Omental fat pad (tissue), 4 donors: ENCODE results near the gene FMN1. TPM values are rescaled to one million over a fixed set of nuclear protein-coding genes. Genes with fewer than 3 reads are reported as not detected.

Source experiments
- ATAC-seq: fragments of 150-250 bp; one replicate; pipeline ENCODE4 v1.9.1; 2016; ENCODE audit warnings: mild to moderate bottlenecking, moderate library complexity; ENCODE audit not compliant: low FRiP score
- DNase-seq: peaks from one replicate; pipeline ENCODE4 v3.0.0-alpha.2; 2019; ENCODE audit warnings: low spot score
- total RNA-seq, 4 donors: library from RNA; depleted of rRNA; stranded (reverse); fragments of >200 nt; gene quantifications; one replicate each; pipeline ENCODE4 v1.1.0, GENCODE V29; 2016
- TF ChIP-seq, protein P1 (sequence below), 3 donors: fragments of 450-650 bp; IDR thresholded peaks; one replicate each; pipeline ENCODE4 v1.5.1; 2016 to 2017; ENCODE audit warnings: antibody characterized with exemption in 3 of 3, mild to moderate bottlenecking in 3 of 3, moderate library complexity in 2 of 3

The FMN1 gene
- total RNA-seq, 4 donors from 2014 or later, result 19.9 to 35.5 (median 28.5) TPM

DNA sequence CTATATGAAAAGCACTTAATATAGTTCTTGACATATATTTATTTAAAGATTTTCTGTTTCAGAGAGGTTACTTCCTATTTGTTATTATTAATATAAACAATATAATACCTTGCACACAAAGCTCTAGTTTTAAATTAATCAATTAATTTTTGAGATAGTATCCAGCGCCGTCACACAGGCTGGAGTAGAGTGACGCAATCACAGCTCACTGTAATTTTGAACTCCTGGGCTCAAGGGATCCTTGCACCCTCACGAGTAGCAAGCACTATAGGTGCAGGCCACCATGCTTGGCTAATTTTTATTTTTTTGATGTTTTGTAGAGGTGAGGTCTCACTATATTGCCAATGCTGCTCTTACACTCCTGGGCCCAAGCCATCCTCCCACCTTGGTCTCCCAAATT, 267.4 kb downstream of the FMN1 start:
- no peak for DNase-seq
- ATAC-seq, result no peak

DNA sequence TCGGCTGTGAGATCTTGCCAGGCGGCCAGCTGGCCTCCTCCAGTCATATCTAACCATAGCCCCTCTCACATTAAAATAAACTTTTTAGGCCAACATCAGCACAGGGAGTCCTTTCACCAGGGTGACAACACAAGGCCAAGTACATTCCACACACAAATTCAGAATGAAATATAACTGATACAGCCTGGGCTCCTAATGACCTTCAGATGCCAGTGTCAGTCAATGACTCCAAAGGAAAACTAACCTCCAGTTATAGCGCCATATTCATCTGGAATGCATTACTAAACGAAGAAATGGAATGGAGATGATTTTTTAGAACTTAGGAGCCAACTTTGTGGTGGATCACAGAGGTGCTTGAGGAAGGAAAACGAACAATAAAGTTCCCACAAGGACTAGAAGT, 271.3 kb downstream of the FMN1 start:
- no peak for ATAC-seq
- DNase-seq, result no peak
- TF ChIP-seq, protein P1, sequence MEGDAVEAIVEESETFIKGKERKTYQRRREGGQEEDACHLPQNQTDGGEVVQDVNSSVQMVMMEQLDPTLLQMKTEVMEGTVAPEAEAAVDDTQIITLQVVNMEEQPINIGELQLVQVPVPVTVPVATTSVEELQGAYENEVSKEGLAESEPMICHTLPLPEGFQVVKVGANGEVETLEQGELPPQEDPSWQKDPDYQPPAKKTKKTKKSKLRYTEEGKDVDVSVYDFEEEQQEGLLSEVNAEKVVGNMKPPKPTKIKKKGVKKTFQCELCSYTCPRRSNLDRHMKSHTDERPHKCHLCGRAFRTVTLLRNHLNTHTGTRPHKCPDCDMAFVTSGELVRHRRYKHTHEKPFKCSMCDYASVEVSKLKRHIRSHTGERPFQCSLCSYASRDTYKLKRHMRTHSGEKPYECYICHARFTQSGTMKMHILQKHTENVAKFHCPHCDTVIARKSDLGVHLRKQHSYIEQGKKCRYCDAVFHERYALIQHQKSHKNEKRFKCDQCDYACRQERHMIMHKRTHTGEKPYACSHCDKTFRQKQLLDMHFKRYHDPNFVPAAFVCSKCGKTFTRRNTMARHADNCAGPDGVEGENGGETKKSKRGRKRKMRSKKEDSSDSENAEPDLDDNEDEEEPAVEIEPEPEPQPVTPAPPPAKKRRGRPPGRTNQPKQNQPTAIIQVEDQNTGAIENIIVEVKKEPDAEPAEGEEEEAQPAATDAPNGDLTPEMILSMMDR (IDR thresholded peaks at IDR 0.05), result no peak

More for the DNA sequence above, 267.4 kb downstream of the FMN1 start:
- TF ChIP-seq, protein P1 (IDR thresholded peaks at IDR 0.05), result no peak

DNA sequence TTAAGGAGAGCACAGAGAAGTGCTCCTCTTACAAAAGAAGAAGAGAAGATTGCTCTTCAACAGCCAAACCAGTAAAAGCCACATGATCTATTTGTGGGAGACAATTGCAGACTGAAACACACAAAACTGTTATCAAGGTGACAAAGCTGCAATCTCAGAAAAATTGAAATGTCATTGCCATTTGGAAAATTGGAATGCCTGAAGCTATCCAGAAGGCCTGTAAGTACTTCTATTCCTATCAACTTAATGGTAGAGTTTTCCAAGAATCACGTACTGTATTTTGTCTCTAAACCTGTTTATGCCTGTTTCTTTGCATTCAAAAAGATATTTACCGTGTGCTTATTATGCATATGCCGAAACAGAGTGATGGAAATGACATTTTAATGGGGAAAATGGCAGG, 272.0 kb downstream of the FMN1 start:
- TF ChIP-seq, protein P1 (IDR thresholded peaks at IDR 0.05), result no peak
- no peak for ATAC-seq
- DNase-seq, result no peak

DNA sequence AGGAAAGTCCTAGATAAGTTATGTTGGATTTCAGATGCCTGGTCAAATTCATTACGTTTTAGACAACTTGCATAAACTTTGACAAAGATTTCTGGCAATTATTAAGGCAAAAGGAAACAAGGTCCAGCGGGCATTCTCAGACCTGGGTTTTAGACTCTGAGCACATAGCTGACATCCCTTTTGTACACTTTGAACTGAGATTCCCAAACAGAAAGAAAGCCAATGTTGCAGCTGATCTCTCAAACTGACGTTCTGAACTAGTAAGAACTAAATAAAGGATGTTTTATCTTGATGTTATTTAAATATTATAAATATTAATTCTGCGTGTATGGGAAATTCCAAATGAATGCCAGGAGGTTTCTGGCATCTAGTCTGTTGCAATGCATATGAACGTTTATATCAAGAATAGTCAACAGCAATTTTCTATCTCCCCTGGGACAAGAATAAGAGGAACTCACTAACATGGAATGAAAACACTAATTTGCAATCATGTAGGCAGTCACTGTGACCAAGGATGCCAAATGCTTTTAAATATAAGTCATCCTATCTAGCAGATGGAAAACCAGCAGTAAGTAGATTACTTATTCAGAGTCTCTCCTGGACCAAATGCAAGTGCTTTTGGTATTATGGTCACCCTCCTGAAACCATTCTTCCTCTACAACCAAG, 274.6 kb downstream of the FMN1 start:
- ATAC-seq (no peak), DNase-seq (no peak)
- TF ChIP-seq, protein P1 (IDR thresholded peaks at IDR 0.05), result no peak

DNA sequence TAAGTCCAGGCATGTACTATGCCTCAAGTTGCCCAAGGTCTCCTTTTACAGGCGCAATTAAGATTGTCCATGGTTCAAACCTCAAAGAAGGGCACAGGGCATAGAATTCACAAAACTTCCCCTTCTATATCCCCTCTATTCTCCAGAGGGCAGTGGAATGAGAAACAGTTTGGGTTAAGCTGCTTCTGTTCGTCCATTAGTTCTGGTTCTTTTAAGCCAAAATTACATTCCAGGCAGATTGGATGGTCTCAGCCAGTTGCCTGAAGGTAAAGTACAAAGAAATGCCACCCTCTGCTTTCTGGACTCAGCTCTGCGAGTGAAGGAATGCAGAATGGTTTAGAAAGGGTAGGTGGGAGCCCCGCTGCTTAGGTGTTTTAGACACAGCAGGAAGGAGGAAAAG, 276.0 kb downstream of the FMN1 start:
- DNase-seq (no peak), ATAC-seq (no peak)
- TF ChIP-seq, protein P1 (IDR thresholded peaks at IDR 0.05), result no peak

DNA sequence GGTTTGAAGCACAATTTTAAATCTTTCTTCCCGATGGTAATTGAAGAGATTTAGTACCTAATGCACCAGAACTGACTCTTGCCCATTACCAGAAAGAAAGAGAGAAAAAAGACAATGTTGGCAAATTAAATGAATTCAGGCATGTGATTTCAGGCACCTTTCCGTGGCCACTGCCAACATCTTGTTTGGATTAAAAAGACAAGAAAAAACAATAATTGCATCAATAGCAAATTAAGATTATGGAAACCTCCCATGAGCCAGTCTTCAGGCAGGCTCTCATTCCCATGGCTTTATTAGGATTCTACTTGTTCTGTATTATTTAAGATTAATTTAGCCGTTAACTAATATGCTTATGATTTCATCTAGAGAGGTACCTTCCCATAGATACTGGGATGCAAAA, 283.7 kb downstream of the FMN1 start:
- DNase-seq (no peak), ATAC-seq (no peak)
- TF ChIP-seq, protein P1 (IDR thresholded peaks at IDR 0.05), result no peak

DNA sequence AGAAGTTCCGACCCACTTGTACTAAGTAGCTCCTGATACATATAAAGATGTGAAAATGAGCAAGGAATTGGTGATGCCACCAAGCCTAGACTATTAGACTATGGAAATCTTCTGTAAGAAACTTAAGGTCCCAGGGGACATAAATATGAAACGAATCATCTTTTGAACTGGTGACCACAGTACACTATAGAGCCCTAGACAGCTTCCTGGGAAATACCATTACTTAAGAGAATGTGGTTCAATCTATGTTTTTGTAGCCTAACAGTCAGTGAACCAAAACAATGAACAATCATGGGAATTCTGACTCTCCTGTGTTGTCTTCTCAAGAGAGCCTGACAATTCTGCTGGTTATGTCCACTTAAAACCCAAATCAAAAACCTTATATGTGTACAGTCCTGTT, 285.1 kb downstream of the FMN1 start:
- DNase-seq (no peak), ATAC-seq (no peak)
- TF ChIP-seq, protein P1 (IDR thresholded peaks at IDR 0.05), result no peak
